Mammary epithelial cell (primary cell): ENCODE data around the gene ZSCAN1.

Experiments
- EZH2 ChIP-seq: IDR thresholded peaks from 2 replicates; pipeline ENCODE4 v1.6.1; 2012; ENCODE audit warnings: low read length, inconsistent platforms, borderline replicate concordance
- TF ChIP-seq, protein P1 (sequence below), 2 donors: IDR thresholded peaks in 1 of 2; conservative IDR thresholded peaks in 1 of 2; 2 replicates each; pipeline ENCODE4 v1.5.1; 2011 to 2012; ENCODE audit warnings: inconsistent platforms in 2 of 2, low read length in 2 of 2, mild to moderate bottlenecking in 2 of 2, control low read depth in 1 of 2, low read depth in 1 of 2; ENCODE audit not compliant: insufficient read depth in 1 of 2; ENCODE audit errors: extremely low read depth in 1 of 2

DNA sequence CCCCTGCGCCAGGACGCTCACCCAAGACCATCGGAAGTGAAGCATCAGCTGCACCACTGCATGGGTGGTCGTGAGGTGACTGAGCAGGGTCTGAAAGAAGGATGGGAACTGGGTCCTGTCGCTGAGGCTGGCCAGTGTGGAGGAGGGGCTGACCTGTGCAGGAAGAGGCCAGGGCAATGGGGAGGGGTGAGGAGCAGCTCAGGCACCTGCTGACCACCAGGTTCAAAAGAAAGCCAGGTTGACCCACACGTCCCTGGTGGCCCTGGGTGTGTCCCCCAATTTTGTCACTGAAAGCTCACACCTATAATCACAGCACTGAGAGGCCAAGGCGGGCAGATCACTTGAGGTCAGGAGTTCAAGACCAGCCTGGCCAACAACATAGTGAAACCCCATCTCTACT is 13.7 kb upstream of the ZSCAN1 start:
- TF ChIP-seq, protein P1, sequence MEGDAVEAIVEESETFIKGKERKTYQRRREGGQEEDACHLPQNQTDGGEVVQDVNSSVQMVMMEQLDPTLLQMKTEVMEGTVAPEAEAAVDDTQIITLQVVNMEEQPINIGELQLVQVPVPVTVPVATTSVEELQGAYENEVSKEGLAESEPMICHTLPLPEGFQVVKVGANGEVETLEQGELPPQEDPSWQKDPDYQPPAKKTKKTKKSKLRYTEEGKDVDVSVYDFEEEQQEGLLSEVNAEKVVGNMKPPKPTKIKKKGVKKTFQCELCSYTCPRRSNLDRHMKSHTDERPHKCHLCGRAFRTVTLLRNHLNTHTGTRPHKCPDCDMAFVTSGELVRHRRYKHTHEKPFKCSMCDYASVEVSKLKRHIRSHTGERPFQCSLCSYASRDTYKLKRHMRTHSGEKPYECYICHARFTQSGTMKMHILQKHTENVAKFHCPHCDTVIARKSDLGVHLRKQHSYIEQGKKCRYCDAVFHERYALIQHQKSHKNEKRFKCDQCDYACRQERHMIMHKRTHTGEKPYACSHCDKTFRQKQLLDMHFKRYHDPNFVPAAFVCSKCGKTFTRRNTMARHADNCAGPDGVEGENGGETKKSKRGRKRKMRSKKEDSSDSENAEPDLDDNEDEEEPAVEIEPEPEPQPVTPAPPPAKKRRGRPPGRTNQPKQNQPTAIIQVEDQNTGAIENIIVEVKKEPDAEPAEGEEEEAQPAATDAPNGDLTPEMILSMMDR (conservative IDR thresholded peaks at IDR 0.05 in 1 of 2, IDR thresholded peaks at IDR 0.05 in 1 of 2; ENCODE audit: extremely low read depth in 1 of 2, insufficient read depth in 1 of 2, low read depth in 1 of 2, low read length in 2 of 2): no peak
- no peak for TF ChIP-seq EZH2
